SK-N-SH treated with all-trans-retinoic acid at 6 μM for 48 hours (cell line): ENCODE measurements around the gene XPO6.

Experiments
- ATAC-seq: fragments of 200-7000 bp; cut with Tn5 transposase; 3 replicates; pipeline ENCODE4 v1.9.1; 2020; ENCODE audit warnings: mild to moderate bottlenecking, moderate library complexity
- ARNTL ChIP-seq: fragments of 450-650 bp; formaldehyde crosslinking; IDR thresholded peaks from 2 replicates; pipeline ENCODE4 v1.5.0; 2020; ENCODE audit warnings: low read depth, mild to moderate bottlenecking, moderate library complexity, borderline replicate concordance
- BACH2 ChIP-seq: fragments of 250-450 bp; sonication (Bioruptor Pico); IDR thresholded peaks from 2 replicates; pipeline ENCODE4 v1.9.0; 2021; ENCODE audit warnings: mild to moderate bottlenecking, borderline replicate concordance
- CSDC2 ChIP-seq: fragments of 250-450 bp; sonication (Bioruptor Pico); IDR thresholded peaks from 2 replicates; pipeline ENCODE4 v1.5.0; 2020; ENCODE audit warnings: mild to moderate bottlenecking, moderate library complexity
- ESRRG ChIP-seq: fragments of 250-450 bp; sonication (Bioruptor Pico); IDR thresholded peaks from 2 replicates; pipeline ENCODE4 v1.6.1; 2021; ENCODE audit warnings: mild to moderate bottlenecking
- GLIS3 ChIP-seq: fragments of 250-450 bp; sonication (Bioruptor Pico); IDR thresholded peaks from 2 replicates; pipeline ENCODE4 v1.5.0; 2020; ENCODE audit warnings: mild to moderate bottlenecking, moderate library complexity
- ISL1 ChIP-seq: fragments of 250-450 bp; sonication (Bioruptor Pico); IDR thresholded peaks from 2 replicates; pipeline ENCODE4 v2.1.2; 2022; ENCODE audit warnings: mild to moderate bottlenecking, moderate library complexity
- OSR1 ChIP-seq: fragments of 250-450 bp; sonication (Bioruptor Pico); IDR thresholded peaks from 2 replicates; pipeline ENCODE4 v1.8.0; 2022; ENCODE audit warnings: moderate library complexity, mild to moderate bottlenecking, inconsistent platforms
- POU6F1 ChIP-seq: fragments of 250-450 bp; sonication (Bioruptor Pico); IDR thresholded peaks from 2 replicates; pipeline ENCODE4 v1.8.0; 2021; ENCODE audit warnings: low read depth, mild to moderate bottlenecking, moderate library complexity, borderline replicate concordance
- RARB ChIP-seq: fragments of 250-450 bp; sonication (Bioruptor Pico); IDR thresholded peaks from 2 replicates; pipeline ENCODE4 v1.8.0; 2021; ENCODE audit warnings: mild to moderate bottlenecking, moderate library complexity
- SNAI2 ChIP-seq: fragments of 250-450 bp; sonication (Bioruptor Pico); IDR thresholded peaks from 2 replicates; pipeline ENCODE4 v1.5.0; 2020; ENCODE audit warnings: mild to moderate bottlenecking, moderate library complexity
- TCF4 ChIP-seq: fragments of 250-450 bp; sonication (Bioruptor Pico); IDR thresholded peaks from 2 replicates; pipeline ENCODE4 v1.8.0; 2021; ENCODE audit warnings: mild to moderate bottlenecking, moderate library complexity, borderline replicate concordance
- ZC3H10 ChIP-seq: fragments of 250-450 bp; sonication (Bioruptor Pico); IDR thresholded peaks from 2 replicates; pipeline ENCODE4 v1.5.1; 2021; ENCODE audit warnings: mild to moderate bottlenecking, moderate library complexity
- ZFP3 ChIP-seq: fragments of 250-450 bp; sonication (Bioruptor Pico); IDR thresholded peaks from 2 replicates; pipeline ENCODE4 v1.5.0; 2020; ENCODE audit warnings: mild to moderate bottlenecking, moderate library complexity
- ZFP30 ChIP-seq: fragments of 450-650 bp; formaldehyde crosslinking; IDR thresholded peaks from 2 replicates; pipeline ENCODE4 v1.5.0; 2022; ENCODE audit warnings: mild to moderate bottlenecking, moderate library complexity
- ZNF565 ChIP-seq: fragments of 450-650 bp; formaldehyde crosslinking; conservative IDR thresholded peaks from 2 replicates; pipeline ENCODE4 v1.5.0; 2020; ENCODE audit warnings: low read depth, mild to moderate bottlenecking, moderate library complexity
- ZNF70 ChIP-seq: fragments of 450-650 bp; formaldehyde crosslinking; IDR thresholded peaks from 2 replicates; pipeline ENCODE4 v1.5.0; 2020; ENCODE audit warnings: mild to moderate bottlenecking, moderate library complexity
- ZNF8 ChIP-seq: fragments of 450-650 bp; formaldehyde crosslinking; IDR thresholded peaks from 2 replicates; pipeline ENCODE4 v1.5.0; 2020; ENCODE audit warnings: mild to moderate bottlenecking, moderate library complexity
- TF ChIP-seq, protein P1 (sequence below): fragments of 250-450 bp; sonication (Bioruptor Pico); IDR thresholded peaks from 2 replicates; pipeline ENCODE4 v1.8.0; 2020; ENCODE audit warnings: mild to moderate bottlenecking, moderate library complexity, borderline replicate concordance
- TF ChIP-seq, protein P2 (sequence below): fragments of 250-450 bp; sonication (Bioruptor Pico); IDR thresholded peaks from 2 replicates; pipeline ENCODE4 v1.5.1; 2021; ENCODE audit warnings: mild to moderate bottlenecking, moderate library complexity
- TF ChIP-seq, protein P3 (sequence below): fragments of 250-450 bp; sonication (Bioruptor Pico); IDR thresholded peaks from 2 replicates; pipeline ENCODE4 v1.5.0; 2020; ENCODE audit warnings: mild to moderate bottlenecking, moderate library complexity

XPO6 gene

DNA sequence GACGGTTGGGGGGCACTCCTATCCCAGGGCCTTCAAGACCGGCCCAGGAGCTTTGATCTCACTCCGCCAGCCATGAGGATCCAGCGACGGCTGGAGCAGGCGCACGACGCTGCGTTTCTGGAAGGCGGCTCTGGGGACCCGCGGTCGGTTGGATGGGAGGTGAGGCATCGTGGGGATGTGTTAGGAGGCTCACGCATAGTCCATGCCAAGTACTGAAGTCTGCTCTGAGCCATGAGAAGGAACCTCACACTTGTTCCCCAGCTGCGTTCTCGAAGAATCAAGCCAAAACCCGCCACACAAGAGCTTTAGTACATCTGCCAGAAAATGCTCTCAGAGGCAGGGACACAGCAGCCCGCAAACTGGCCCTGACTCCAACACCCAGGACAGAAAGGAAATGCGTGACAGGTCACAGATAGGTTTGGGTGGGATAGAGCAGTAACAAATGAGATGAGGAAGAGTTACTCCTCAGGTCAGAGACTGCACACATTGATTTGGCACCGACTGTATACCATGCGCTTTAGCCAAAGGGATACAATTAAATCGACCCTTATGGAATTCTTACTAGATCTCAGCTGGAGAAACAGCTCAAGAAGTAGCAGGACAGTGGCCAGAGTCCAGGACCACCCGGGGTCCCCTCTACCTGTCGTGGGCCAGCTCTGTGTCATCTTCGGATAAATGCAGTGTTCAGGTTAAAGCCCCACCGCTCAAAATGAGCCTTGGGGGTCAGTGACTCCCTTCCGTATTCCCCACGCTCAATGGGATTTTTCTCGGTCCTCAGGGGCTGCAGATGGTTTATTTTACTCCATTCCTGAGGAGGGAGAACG is 141.6 kb downstream of the XPO6 start:
- no peak for TF ChIP-seq ESRRG
- TF ChIP-seq POU6F1 (CRISPR knock-in tag) = no peak
- no peak for TF ChIP-seq ZNF565 (CRISPR knock-in tag)
- no peak for TF ChIP-seq ISL1
- TF ChIP-seq ZNF8 = no peak
- TF ChIP-seq, protein P1, sequence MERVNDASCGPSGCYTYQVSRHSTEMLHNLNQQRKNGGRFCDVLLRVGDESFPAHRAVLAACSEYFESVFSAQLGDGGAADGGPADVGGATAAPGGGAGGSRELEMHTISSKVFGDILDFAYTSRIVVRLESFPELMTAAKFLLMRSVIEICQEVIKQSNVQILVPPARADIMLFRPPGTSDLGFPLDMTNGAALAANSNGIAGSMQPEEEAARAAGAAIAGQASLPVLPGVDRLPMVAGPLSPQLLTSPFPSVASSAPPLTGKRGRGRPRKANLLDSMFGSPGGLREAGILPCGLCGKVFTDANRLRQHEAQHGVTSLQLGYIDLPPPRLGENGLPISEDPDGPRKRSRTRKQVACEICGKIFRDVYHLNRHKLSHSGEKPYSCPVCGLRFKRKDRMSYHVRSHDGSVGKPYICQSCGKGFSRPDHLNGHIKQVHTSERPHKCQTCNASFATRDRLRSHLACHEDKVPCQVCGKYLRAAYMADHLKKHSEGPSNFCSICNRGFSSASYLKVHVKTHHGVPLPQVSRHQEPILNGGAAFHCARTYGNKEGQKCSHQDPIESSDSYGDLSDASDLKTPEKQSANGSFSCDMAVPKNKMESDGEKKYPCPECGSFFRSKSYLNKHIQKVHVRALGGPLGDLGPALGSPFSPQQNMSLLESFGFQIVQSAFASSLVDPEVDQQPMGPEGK = no peak
- TF ChIP-seq TCF4 (CRISPR knock-in tag) = no peak
- no peak for TF ChIP-seq ZFP3 (CRISPR knock-in tag)
- TF ChIP-seq, protein P2, sequence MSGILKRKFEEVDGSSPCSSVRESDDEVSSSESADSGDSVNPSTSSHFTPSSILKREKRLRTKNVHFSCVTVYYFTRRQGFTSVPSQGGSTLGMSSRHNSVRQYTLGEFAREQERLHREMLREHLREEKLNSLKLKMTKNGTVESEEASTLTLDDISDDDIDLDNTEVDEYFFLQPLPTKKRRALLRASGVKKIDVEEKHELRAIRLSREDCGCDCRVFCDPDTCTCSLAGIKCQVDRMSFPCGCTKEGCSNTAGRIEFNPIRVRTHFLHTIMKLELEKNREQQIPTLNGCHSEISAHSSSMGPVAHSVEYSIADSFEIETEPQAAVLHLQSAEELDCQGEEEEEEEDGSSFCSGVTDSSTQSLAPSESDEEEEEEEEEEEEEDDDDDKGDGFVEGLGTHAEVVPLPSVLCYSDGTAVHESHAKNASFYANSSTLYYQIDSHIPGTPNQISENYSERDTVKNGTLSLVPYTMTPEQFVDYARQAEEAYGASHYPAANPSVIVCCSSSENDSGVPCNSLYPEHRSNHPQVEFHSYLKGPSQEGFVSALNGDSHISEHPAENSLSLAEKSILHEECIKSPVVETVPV (CRISPR knock-in tag) = no peak
- TF ChIP-seq ZNF70 = no peak
- TF ChIP-seq SNAI2 = no peak
- TF ChIP-seq RARB = no peak
- no peak for TF ChIP-seq OSR1 (CRISPR knock-in tag)
- no peak for TF ChIP-seq ZC3H10
- TF ChIP-seq ARNTL = no peak
- no peak for TF ChIP-seq ZFP30 (CRISPR knock-in tag)
- TF ChIP-seq BACH2 (CRISPR knock-in tag) = no peak
- TF ChIP-seq, protein P3, sequence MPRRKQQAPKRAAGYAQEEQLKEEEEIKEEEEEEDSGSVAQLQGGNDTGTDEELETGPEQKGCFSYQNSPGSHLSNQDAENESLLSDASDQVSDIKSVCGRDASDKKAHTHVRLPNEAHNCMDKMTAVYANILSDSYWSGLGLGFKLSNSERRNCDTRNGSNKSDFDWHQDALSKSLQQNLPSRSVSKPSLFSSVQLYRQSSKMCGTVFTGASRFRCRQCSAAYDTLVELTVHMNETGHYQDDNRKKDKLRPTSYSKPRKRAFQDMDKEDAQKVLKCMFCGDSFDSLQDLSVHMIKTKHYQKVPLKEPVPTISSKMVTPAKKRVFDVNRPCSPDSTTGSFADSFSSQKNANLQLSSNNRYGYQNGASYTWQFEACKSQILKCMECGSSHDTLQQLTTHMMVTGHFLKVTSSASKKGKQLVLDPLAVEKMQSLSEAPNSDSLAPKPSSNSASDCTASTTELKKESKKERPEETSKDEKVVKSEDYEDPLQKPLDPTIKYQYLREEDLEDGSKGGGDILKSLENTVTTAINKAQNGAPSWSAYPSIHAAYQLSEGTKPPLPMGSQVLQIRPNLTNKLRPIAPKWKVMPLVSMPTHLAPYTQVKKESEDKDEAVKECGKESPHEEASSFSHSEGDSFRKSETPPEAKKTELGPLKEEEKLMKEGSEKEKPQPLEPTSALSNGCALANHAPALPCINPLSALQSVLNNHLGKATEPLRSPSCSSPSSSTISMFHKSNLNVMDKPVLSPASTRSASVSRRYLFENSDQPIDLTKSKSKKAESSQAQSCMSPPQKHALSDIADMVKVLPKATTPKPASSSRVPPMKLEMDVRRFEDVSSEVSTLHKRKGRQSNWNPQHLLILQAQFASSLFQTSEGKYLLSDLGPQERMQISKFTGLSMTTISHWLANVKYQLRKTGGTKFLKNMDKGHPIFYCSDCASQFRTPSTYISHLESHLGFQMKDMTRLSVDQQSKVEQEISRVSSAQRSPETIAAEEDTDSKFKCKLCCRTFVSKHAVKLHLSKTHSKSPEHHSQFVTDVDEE (CRISPR knock-in tag) = no peak
- TF ChIP-seq CSDC2 (CRISPR knock-in tag) = no peak
- TF ChIP-seq, all 23 proteins: peak for 0
- ATAC-seq = peak; percentile 25

DNA sequence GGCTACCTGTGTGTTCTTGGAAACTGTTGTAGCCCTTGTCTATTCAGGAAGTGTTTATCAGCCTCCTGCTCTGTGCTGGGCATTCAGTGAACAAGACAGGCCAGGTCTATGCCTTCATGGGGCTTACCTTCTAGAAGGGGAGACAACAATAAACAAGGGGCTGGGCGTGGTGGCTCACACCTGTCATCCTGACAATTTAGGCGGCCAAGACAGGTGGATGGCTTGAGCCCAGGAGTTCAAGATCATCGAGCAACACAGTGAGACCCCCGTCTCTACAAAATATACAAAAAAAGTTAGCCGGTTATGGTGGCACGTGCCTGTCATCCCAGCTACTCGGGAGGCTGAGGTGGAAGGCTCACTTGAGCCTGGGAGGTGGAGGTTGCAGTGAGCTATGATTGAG is 142.8 kb downstream of the XPO6 start:
- no peak for TF ChIP-seq SNAI2
- TF ChIP-seq TCF4 (CRISPR knock-in tag) = no peak
- TF ChIP-seq ZFP30 (CRISPR knock-in tag) = no peak
- no peak for TF ChIP-seq GLIS3 (CRISPR knock-in tag)
- TF ChIP-seq, protein P1 = no peak
- TF ChIP-seq, protein P3 (CRISPR knock-in tag) = no peak
- TF ChIP-seq ZNF565 (CRISPR knock-in tag) = no peak
- no peak for TF ChIP-seq ZFP3 (CRISPR knock-in tag)
- TF ChIP-seq ZNF8 = no peak

More for the DNA sequence above, 142.8 kb downstream of the XPO6 start:
- ATAC-seq = no peak
